HG03354 (cell line): ENCODE data around the gene OR7A5.
"Not testable (repeated sequence)": the region's sequence is repeated elsewhere in the genome, so short reads cannot be mapped to it uniquely, and the experiment has no call there.

Experiments used
- ATAC-seq: cut with Tn5 transposase; IDR thresholded peaks from one replicate; pipeline ENCODE4 v1.9.1; 2021; ENCODE audit warnings: mild to moderate bottlenecking; ENCODE audit not compliant: unreplicated experiment, poor library complexity, severe bottlenecking

The OR7A5 gene

DNA sequence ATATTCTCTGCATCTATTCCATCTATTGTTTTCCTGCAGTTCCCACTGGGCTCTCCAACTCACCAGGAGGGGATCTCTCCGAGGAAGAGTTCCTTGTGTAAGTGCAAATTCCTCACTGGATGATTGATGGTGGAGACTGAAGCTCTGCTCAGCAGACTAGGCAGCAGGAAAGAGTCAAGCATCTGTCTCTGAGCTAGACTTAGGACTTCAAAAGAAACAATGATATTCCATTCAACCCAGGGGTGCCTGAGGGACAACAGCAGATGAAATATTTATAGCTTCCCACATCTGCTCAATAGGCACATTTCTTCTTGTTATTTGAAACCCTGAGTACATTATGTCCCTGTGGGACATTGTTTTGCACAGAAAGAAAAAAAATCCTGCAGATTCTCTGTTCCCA, at the start of gene OR7A5, which contains the start of gene OR7C1:
Gene OR7A5 (minus strand): TSS at position 175 of the 400 bp plus-strand sequence. CDS start 6,944 bp downstream, outside the sequence.
Gene OR7C1 (minus strand): TSS at position 175 of the 400 bp plus-strand sequence. CDS start 35,049 bp downstream, outside the sequence.
- ATAC-seq = no peak

DNA sequence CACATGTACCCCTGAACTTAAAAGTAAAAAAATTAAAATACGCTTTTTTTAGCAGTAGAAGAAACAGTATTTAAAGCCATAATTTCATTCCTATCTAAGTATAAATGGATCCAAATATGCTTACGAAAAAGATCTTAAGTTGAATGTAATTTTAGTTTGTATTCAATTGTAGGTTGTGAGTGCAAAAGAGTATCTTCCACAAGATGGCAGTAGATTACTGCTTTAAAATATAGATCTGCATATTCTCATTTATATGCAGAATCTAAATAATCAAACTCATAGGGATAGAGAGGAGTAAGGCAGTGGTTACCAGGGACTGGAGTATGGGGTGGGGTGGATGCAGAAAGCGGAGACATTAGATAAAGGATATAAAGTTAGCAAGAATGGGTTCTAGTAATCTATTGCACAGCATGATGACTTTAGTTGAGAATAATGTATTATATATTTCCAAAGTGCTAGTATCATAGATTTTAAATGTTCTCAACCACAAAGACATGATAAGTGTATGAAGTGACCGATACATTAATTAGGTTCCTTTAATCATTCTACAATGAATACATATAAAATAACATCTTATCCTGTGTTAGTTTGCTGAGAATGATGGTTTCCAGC, 36.7 kb upstream of the OR7A5 start:
- no peak for ATAC-seq

DNA sequence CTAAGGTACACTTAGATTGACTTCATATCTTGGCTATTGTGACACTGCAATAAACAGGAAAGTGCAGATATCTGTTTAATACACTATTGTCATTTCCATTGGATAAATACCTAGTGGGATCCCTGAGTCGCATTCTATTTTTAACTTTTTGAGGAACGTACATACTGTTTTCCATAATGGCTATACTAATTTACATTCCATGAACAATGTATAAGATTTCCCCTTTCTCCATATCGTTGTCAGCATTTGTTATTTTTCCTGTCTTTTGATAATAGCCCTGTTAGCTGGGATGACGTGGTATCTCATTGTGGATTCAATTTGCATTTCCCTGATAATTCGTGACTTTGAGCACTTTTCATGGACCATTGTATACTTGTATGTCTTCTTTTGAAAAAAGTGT, 33.5 kb upstream of the OR7A5 start:
- no peak for ATAC-seq

DNA sequence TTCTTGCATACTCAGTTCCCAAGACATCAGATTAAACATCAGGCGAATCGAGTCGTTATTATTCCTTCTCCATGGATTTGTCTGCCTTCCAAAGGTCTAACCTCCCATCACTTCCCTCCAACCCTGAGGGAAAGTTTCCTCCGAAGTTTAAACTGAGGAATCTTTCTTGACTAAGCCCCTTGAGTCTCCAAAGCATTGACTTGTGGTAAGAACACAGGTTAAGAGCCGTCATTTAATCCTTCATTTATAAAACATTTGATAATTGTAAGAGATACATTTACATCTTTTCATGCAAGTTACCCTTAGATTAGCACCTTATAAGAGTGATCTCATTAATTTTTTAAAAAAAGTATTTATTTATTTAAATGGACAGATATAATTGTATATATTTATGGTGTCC, 13.8 kb upstream of the OR7A5 start, which contains the start of gene OR7A10:
Gene OR7A10 (minus strand): TSS at position 101 of the 400 bp plus-strand sequence. CDS start 7,045 bp downstream, outside the sequence.
- no peak for ATAC-seq

DNA sequence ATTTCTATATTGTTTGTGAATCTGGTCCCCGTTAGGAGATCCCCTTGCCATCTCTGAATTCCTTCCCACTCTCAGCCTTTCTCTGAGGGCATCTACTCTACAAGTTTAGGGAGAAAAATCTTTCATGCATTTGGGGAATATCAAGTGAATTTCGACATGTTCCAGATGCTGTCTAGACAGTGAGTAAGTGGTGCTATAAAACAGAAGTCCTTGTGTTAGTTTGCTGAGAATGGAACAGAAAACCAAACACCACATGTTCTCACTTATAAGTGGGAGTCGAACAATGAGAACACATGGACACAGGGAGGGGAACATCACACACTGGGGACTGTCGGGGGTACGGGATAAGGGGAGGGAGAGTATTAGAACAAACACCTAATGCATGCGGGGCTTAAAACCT, 8.6 kb upstream of the OR7A5 start:
- no peak for ATAC-seq

DNA sequence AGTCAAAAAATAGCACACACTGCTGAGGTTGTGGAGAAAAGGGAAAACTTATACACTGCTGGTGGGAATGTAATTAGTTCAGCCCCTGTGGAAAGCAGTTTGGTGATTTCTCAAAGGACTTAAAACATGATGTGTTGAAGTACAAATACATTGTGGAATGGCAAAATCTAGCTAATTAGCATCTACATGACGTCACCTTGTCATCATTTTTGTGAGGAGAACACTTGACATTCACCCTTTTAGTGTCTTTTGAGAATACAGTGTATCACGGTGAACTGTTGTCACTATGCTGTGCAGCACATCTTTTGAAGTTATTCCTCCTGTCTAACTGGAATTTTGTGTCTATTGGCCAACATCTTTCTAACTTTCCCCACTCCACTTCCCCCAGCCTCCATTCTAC, 8.2 kb upstream of the OR7A5 start:
- ATAC-seq = no peak

DNA sequence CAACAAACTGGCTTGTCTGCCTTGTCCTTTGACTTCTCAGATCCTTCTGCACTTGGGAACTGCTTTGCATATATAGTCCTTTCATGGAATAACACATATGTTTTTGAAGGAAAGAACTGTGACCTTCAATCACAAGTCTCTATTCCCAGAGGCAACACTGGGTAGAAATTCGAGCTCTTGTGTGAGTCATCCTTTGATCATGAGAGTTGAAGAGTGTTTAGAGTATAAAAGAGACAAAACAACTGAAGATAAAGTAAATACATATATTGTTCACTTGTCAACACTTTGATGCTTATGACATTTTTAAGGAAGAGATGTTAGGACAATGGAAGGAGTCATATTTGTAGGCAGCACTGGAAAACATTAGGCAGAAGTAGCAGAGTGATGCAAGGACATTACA, 5.2 kb upstream of the OR7A5 start:
- no peak for ATAC-seq

DNA sequence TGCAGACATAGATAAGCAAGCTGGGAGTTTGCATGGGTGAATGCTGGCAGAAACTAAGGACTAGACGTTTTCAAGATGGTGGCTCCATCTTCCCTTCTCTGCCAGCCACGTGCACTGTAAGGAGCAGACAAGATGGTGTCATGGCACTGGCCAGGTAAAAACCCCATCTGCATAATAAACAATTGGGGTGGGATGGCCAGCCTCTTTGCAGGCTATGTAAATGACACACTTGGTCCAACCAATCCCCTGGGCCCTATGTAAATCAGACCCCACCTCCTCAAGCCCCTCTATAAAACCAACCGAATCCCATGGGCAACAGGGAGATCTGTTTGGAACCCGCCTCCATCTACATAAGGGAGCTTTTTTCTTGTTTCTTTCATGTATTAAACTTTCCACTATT, 2.4 kb upstream of the OR7A5 start:
- no peak for ATAC-seq

DNA sequence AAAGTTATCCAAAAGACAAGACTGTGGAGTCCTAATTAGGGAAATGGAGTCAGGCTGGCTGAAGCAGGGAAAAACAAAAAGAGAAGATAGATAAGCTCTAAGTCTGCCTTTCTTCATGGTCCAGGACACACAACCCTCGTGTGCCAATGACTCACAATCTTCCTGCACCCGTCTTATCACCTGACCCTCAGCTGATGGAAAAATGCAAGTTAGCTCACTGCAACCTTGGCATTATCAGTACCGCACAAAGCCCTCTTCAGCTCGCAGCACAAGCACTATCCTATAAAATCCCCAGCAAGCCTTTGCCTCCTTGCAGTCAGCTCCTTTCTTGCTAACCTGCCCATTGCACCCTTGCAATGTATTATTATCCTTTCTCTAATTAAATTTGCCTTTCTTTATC, 4.3 kb downstream of the OR7A5 start:
- ATAC-seq = no peak

DNA sequence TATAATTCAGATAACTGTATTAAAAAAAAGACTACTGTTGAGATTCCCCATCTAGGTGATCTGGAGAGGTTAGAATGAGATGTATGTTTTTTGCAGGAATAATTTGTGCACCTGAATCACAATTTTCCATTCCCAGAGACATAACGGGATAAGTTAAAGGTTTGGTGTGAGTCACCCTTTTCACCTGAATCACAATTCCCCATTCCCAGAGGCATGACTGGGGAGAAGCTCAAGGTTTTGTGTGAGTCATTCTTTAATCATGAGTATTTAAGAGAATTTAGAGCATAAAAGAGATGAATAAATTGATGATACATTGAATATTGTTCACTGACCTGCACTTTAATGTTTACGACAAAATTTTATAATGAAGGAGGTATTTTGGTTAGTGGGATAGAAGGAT, 9.0 kb downstream of the OR7A5 start:
- no peak for ATAC-seq

DNA sequence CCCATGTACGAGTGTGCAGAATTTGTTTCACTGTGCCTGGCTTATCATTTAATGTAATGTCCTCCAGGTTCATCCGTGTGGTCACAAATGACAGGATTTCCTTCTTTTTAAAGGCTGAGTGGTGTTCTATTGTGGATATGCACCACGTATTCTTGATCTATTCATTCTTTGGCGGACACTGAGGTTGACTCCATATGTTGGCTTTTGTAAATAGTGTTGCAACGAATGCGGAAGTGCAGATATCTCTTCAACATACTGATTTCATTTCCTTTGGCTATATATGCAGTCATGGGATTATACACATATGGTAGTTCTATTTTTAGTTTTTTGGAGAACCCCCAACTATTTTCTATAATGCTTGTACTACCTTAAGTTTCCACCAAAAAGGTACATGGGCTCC, 13.0 kb downstream of the OR7A5 start:
- no peak for ATAC-seq

DNA sequence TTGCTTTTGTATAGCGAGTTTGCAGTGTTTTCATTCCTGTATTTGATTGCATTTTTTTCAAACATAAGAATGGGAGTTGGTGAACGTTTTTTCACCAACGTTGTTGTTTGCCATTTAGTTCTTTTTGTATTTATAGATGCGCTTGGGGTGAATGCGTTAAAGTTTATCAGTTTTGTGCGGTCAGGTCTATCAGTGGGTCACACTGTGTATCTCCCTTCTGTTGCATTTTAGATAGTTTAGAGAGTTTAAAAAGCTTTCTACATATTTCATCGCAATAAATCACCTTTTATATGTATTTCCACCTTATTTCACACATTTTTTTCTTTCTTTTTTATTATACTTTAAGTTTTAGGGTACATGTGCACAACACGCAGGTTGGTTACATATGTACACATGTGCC, 16.4 kb downstream of the OR7A5 start:
- no peak for ATAC-seq

DNA sequence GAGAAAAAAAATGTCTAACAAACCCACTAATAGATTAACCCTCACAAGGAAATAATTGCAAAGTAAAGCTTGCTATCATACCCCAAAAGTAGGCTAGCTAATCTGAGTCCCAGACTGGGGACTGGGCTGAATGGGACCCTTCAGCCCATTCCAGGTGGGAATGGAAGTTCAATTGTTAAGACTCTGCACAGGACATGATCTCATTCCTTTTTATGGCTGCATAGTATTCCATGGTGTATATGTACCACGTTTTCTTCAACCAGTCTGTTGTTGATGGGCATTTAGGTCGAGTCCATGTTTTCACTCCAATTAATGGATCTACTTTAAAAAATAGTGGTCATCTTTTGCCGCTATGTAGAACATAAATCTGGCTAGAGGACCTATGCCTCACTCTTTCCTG, 17.9 kb downstream of the OR7A5 start:
- no peak for ATAC-seq

DNA sequence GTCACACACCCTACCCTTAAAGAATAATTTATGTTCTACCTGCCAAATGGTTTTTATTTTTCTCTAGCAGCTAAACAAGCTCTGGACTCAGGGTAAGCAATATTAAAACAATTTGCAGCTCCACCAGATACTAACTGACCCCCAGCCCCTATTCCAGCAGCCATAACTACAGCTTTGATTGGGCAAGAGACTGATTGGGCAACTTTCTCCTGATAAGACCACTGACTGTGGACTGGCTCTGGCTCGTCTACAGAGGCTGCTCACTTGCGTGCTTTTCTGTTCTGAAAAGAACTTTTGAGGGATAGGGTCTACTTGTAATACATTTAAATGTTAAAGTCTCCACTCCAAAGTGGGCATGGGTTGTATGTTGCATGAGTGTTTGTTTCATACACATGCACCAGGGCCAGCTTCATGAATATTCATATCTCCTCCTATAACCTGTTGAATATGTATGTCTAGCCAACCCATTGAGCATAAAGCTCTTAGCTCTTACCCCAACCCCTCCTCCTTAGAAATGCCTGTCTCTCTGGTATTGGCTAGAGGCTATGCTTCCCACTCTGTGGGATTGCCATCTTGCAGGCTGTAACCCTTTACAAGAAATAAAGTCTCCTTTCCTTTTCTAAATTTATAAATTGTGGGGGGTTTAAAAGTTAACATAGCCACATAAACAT, 19.9 kb downstream of the OR7A5 start:
- ATAC-seq = no peak

DNA sequence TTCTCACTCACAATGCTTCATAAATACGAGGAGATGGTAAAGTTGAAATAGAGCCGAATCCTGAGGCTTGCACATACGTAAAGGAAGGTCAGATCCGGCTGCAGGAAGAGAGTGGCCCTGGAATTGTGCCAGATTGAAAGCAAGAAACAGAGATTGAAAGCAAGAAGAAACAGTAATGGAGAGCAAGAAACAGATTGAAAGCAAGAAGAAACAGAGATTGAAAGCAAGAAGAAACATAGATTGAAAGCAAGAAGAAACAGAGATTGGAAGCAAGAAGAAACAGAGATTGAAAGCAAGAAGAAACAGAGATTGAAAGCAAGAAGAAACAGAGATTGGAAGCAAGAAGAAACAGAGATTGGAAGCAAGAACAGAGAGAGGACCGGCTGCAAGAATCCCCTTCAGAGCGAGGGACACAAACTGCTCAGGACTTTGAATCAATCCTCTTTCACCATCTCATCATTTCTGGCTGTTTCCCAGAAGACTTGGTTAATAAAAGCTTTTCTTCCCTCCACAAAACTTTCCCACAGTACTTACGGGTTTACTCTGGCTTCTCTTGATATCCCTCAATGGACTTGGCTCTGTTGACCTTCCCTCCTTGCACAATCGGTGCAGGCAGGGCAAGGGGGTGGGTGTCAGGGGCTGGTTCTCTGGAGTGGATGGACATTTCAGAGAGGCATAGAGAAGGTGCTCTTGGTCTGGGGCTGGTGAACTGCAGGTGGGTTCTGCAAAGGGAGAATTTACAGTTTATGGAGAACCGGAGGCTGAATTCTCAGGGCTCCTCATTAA, 25.5 kb downstream of the OR7A5 start:
- no peak for ATAC-seq

DNA sequence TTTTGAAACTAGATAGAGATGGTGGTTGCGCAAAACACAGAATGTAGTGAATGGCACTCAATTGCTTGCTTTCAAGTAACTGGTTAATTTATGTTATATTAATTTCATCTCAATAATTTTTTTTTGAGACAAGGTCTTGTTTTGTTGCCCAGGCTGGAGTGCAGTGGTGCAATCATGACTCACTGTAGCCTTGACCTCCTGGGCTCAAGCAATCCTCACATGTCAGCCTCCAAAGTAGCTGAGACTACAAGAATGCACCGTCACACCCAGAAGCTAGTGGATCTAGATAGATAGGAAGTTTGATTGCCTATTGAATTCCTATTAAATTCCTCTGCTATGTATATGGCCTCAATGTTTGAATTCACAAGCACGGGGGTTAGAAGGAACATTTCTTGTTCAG, 30.2 kb downstream of the OR7A5 start:
- no peak for ATAC-seq

DNA sequence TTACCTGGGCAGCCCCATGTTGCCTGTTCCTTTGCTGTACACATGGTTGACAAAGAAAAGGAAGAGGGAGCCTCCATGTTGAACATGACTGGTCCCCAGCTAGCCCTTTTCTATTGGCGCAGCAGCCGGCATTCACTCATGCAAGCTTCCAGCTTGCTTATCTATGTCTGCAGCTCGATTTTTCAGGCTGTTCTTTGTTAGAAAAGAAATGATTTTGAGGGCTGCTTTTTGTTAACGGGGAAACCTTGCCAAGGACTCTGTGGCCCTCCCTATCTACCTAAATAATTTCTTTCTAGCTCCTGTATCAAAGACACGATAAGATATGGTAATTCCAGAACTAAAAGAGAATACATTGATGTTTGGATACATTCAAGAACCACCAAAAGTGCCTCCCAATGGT, 36.2 kb downstream of the OR7A5 start:
- ATAC-seq = no peak

DNA sequence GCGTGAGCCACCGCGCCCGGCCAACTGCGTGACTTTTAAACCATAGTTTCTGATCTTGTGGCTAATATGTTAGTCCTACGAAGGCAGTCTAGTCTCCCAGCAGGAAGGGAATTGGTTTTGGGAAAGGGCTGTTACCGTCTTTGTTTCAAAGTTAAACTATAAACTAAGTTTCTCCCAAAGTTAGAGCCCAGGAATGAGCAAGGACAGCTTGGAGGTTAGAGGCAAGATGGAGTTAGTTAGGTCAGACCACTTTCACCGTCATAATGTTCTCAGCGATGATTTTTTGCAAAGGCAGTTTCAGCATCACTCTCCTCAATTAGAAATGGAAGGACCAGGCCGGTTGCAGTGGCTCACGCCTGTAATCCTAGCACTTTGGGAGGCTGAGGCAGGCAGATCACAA, 39.0 kb downstream of the OR7A5 start:
- no peak for ATAC-seq

DNA sequence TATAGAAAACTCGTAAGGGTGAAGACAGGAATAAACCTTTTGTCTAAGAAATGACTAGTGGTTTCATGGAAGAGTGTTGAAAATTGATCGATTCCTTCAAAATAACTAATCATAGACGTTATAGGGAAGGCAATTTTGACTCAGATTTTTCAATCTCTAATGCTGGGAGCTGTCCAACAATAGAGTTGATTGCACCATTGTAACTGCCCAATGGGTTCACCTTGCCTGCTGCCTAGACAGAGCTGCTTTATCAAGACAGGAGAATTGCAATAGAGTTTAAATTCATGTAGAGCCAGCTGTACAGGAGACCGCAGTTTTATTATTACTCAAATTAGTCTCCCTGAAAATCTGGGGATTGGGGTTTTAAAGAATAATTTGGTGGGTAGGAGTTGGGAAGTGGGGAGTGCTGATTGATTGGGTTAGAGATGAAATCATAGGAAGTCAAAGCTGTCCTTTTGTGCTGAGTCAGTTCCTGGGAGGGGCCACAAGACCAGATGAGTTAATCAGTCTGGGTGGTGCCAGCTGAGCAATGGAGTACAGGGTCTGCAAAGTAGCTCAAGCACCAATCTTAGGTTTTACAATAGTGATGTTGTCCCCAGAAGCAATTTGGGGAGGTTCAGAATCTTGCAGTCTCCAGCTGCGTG, 39.8 kb downstream of the OR7A5 start:
- ATAC-seq = no peak

DNA sequence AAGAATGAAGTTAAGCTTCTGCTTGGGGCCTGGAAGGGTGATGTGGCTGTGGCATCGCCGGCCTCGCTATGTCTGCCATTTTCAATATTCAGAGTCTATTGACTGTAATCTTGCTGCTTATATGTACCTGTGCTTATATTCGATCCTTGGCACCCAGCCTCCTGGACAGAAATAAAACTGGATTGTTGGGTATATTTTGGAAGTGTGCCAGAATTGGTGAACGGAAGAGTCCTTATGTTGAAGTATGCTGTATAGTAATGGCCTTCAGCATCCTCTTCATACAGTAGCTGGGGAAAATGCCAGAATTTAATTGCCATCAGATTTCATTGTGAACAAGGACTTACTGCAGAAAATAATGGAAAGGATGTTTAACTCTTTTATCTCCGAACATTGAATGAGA, 42.7 kb downstream of the OR7A5 start:
- ATAC-seq = not testable (repeated sequence)
